GM23338 (cell line): ENCODE results near the gene GSAP. TPM values are rescaled to one million over a fixed set of nuclear protein-coding genes. Genes with fewer than 3 reads are reported as not detected.

Experiments
- ATAC-seq: fragments of 200-7000 bp; cut with Tn5 transposase; 3 replicates; pipeline ENCODE4 v1.9.1; 2020
- DNase-seq: peaks from one replicate; pipeline ENCODE4 v3.0.0-alpha.2; 2015; ENCODE audit warnings: low spot score
- H2AFZ ChIP-seq: fragments of 200-600 bp; sonication (generic); 2 replicates; pipeline ENCODE4 v1.8.0; 2016; ENCODE audit warnings: antibody characterized with exemption, mild to moderate bottlenecking, moderate library complexity
- H3F3A ChIP-seq: fragments of 200-600 bp; sonication (generic); replicated peaks from 2 replicates; pipeline ENCODE4 v1.8.0; 2017; ENCODE audit warnings: antibody characterized with exemption, mixed run types, low read depth
- H3K27ac ChIP-seq: fragments of 200-600 bp; sonication (generic); 2 replicates; pipeline ENCODE4 v1.6.1; 2016; ENCODE audit warnings: low read depth
- H3K27me3 ChIP-seq: fragments of 200-600 bp; sonication (generic); 2 replicates; pipeline ENCODE4 v1.8.0; 2016; ENCODE audit warnings: mild to moderate bottlenecking, mixed run types, moderate library complexity; ENCODE audit not compliant: insufficient read depth
- H3K36me3 ChIP-seq: fragments of 200-600 bp; sonication (generic); 2 replicates; pipeline ENCODE4 v1.8.0; 2016; ENCODE audit warnings: mild to moderate bottlenecking; ENCODE audit not compliant: insufficient read depth
- H3K4me1 ChIP-seq: fragments of 200-600 bp; sonication (generic); 2 replicates; pipeline ENCODE4 v1.8.0; 2016; ENCODE audit warnings: mild to moderate bottlenecking, moderate library complexity; ENCODE audit not compliant: insufficient read depth
- H3K4me2 ChIP-seq: fragments of 200-600 bp; sonication (generic); 2 replicates; pipeline ENCODE4 v1.7.1; 2017; ENCODE audit warnings: mixed run types
- H3K4me3 ChIP-seq: fragments of 200-600 bp; sonication (generic); 2 replicates; pipeline ENCODE4 v1.6.1; 2016; ENCODE audit warnings: mixed run types
- H3K79me2 ChIP-seq: fragments of 200-600 bp; sonication (generic); replicated peaks from 2 replicates; pipeline ENCODE4 v1.8.0; 2017; ENCODE audit warnings: mild to moderate bottlenecking; ENCODE audit not compliant: insufficient read depth
- H3K9me2 ChIP-seq: fragments of 200-600 bp; sonication (generic); 2 replicates; pipeline ENCODE4 v1.8.0; 2017; ENCODE audit not compliant: insufficient read depth
- H4K20me1 ChIP-seq: fragments of 200-600 bp; sonication (generic); replicated peaks from 2 replicates; pipeline ENCODE4 v1.8.0; 2017; ENCODE audit warnings: mild to moderate bottlenecking; ENCODE audit not compliant: insufficient read depth
- H3K27ac Mint-ChIP-seq: 2 replicates; pipeline ENCODE4 v1.8.0; 2020; ENCODE audit warnings: inconsistent platforms, mild to moderate bottlenecking, moderate library complexity, mixed read lengths
- H3K27me3 Mint-ChIP-seq: 3 replicates; pipeline ENCODE4 v1.8.0; 2022; ENCODE audit warnings: low read depth, mild to moderate bottlenecking, moderate library complexity, mixed read lengths, inconsistent platforms; ENCODE audit not compliant: insufficient read depth, poor library complexity
- H3K36me3 Mint-ChIP-seq: 3 replicates; pipeline ENCODE4 v1.8.0; 2021; ENCODE audit warnings: low read depth, mild to moderate bottlenecking, inconsistent platforms, moderate library complexity, mixed read lengths
- H3K4me1 Mint-ChIP-seq: 3 replicates; pipeline ENCODE4 v1.8.0; 2020; ENCODE audit warnings: mild to moderate bottlenecking, inconsistent platforms, mixed read lengths
- H3K4me3 Mint-ChIP-seq: 3 replicates; pipeline ENCODE4 v1.8.0; 2021; ENCODE audit warnings: moderate library complexity, mild to moderate bottlenecking, inconsistent platforms, mixed read lengths
- H3K9me3 Mint-ChIP-seq: 3 replicates; pipeline ENCODE4 v1.8.0; 2020; ENCODE audit warnings: moderate library complexity, mild to moderate bottlenecking, inconsistent platforms, mixed read lengths
- CREB1 ChIP-seq: fragments of 250-450 bp; sonication (Bioruptor Pico); IDR thresholded peaks from 2 replicates; pipeline ENCODE4 v1.5.0; 2020; ENCODE audit warnings: low read depth, mild to moderate bottlenecking, moderate library complexity
- EZH2 ChIP-seq: fragments of 200-600 bp; sonication (generic); IDR thresholded peaks from one replicate; pipeline ENCODE4 v1.8.0; 2017; ENCODE audit warnings: antibody characterized with exemption, mild to moderate bottlenecking, low read depth; ENCODE audit not compliant: unreplicated experiment
- EZH2phosphoT487 ChIP-seq: fragments of 200-600 bp; sonication (generic); IDR thresholded peaks from one replicate; pipeline ENCODE4 v1.8.1; 2018; ENCODE audit warnings: antibody characterized with exemption; ENCODE audit not compliant: unreplicated experiment
- JUNB ChIP-seq: IDR thresholded peaks from one replicate; pipeline ENCODE4 v1.6.1; 2016; ENCODE audit warnings: antibody characterized with exemption; ENCODE audit not compliant: unreplicated experiment
- NANOG ChIP-seq: IDR thresholded peaks from 2 replicates; pipeline ENCODE4 v1.6.1; 2016; ENCODE audit warnings: antibody characterized with exemption, borderline replicate concordance
- POLR2AphosphoS5 ChIP-seq: IDR thresholded peaks from 2 replicates; pipeline ENCODE4 v1.6.1; 2016; ENCODE audit warnings: antibody characterized with exemption, low read depth
- STAT1 ChIP-seq: IDR thresholded peaks from one replicate; pipeline ENCODE4 v1.6.1; 2016; ENCODE audit warnings: antibody characterized with exemption; ENCODE audit not compliant: unreplicated experiment
- ZNF114 ChIP-seq: fragments of 250-450 bp; sonication (Bioruptor Pico); IDR thresholded peaks from 2 replicates; pipeline ENCODE4 v1.5.0; 2020; ENCODE audit warnings: mild to moderate bottlenecking, moderate library complexity
- ZNF331 ChIP-seq: fragments of 250-450 bp; sonication (Bioruptor Pico); IDR thresholded peaks from 2 replicates; pipeline ENCODE4 v1.5.0; 2020; ENCODE audit warnings: low read depth, mild to moderate bottlenecking, moderate library complexity
- polyA plus RNA-seq: library from polyadenylated mRNA; unstranded; fragments of >200 nt; fragmentation: Nextera tagmentation; extraction: Ambion mirVana; gene quantifications from 2 replicates; pipeline ENCODE4 v1.2.1, GENCODE V29; 2016
- total RNA-seq: library from RNA; depleted of rRNA; stranded (reverse); fragments of >200 nt; shearing (Covaris generic); gene quantifications from 2 replicates; pipeline ENCODE4 v1.2.3, GENCODE V29; 2014
- TF ChIP-seq, protein P1 (sequence below), 2 experiments: fragments of 200-600 bp in 1 of 2; sonication (generic) in 1 of 2; conservative IDR thresholded peaks; 2 replicates each; pipeline versions ENCODE4 v1.5.1 to v1.6.1; 2016 to 2017; ENCODE audit warnings: antibody characterized with exemption in 2 of 2, low read depth in 2 of 2, mild to moderate bottlenecking in 2 of 2, moderate library complexity in 1 of 2
- TF ChIP-seq, protein P2 (sequence below): IDR thresholded peaks from 2 replicates; pipeline ENCODE4 v1.6.1; 2016; ENCODE audit warnings: antibody characterized with exemption
- TF ChIP-seq, protein P3 (sequence below): IDR thresholded peaks from one replicate; pipeline ENCODE4 v1.6.1; 2018; ENCODE audit warnings: antibody characterized with exemption; ENCODE audit not compliant: unreplicated experiment
- TF ChIP-seq, protein P4 (sequence below): fragments of 250-450 bp; sonication (Bioruptor Pico); IDR thresholded peaks from 2 replicates; pipeline ENCODE4 v1.5.0; 2020; ENCODE audit warnings: mild to moderate bottlenecking, moderate library complexity

The GSAP gene
- total and polyA plus RNA-seq, 2 experiments from 2014 or later, result 0.63 to 1.1 TPM

DNA sequence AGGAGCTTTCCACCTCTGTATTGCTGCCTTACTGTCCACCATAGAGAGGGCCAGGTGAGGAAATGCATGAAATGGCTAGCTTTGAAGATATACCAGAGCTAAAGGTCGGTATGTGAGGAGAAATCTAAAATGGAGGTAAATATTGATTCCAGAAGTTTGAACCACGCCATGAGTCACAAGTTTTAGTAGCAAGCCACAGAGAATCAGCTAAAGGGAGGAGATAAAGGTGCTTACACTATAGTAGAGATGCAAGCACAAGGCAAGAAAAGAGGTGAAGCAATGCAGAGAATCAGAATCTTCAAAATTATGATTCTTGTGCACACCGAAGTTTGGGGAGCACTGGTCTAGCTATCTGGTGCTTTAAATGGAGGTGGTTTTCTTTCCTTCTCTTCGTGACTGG lies 3.0 kb upstream of the GSAP start:
- Mint-ChIP-seq H3K27ac (no peak overlapping the region), H3K4me1 (peaks cover 34% of the 10 kb centered on the region), H3K36me3 (no peaks in the 10 kb centered on the region), H3K9me3 (no peaks in the 10 kb centered on the region), H3K4me3 (no peak overlapping the region), H3K27me3 (peaks cover 20% of the 10 kb centered on the region)
- H3K36me3 ChIP-seq, result no peaks in the 10 kb centered on the region
- ATAC-seq (no peak), DNase-seq (no peak)
- no peak overlapping the region for H3K27ac ChIP-seq
- TF ChIP-seq, protein P1, sequence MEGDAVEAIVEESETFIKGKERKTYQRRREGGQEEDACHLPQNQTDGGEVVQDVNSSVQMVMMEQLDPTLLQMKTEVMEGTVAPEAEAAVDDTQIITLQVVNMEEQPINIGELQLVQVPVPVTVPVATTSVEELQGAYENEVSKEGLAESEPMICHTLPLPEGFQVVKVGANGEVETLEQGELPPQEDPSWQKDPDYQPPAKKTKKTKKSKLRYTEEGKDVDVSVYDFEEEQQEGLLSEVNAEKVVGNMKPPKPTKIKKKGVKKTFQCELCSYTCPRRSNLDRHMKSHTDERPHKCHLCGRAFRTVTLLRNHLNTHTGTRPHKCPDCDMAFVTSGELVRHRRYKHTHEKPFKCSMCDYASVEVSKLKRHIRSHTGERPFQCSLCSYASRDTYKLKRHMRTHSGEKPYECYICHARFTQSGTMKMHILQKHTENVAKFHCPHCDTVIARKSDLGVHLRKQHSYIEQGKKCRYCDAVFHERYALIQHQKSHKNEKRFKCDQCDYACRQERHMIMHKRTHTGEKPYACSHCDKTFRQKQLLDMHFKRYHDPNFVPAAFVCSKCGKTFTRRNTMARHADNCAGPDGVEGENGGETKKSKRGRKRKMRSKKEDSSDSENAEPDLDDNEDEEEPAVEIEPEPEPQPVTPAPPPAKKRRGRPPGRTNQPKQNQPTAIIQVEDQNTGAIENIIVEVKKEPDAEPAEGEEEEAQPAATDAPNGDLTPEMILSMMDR (conservative IDR thresholded peaks at IDR 0.05; ENCODE audit: low read depth in 2 of 2), result no peak
- TF ChIP-seq ZNF331 (CRISPR knock-in tag) (no peak), CREB1 (CRISPR knock-in tag) (no peak), EZH2 (no peak), STAT1 (no peak), POLR2AphosphoS5 (no peak), EZH2phosphoT487 (no peak), NANOG (no peak), ZNF114 (CRISPR knock-in tag) (no peak), JUNB (no peak)
- TF ChIP-seq, protein P2, sequence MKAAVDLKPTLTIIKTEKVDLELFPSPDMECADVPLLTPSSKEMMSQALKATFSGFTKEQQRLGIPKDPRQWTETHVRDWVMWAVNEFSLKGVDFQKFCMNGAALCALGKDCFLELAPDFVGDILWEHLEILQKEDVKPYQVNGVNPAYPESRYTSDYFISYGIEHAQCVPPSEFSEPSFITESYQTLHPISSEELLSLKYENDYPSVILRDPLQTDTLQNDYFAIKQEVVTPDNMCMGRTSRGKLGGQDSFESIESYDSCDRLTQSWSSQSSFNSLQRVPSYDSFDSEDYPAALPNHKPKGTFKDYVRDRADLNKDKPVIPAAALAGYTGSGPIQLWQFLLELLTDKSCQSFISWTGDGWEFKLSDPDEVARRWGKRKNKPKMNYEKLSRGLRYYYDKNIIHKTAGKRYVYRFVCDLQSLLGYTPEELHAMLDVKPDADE, result no peak
- TF ChIP-seq, protein P3, sequence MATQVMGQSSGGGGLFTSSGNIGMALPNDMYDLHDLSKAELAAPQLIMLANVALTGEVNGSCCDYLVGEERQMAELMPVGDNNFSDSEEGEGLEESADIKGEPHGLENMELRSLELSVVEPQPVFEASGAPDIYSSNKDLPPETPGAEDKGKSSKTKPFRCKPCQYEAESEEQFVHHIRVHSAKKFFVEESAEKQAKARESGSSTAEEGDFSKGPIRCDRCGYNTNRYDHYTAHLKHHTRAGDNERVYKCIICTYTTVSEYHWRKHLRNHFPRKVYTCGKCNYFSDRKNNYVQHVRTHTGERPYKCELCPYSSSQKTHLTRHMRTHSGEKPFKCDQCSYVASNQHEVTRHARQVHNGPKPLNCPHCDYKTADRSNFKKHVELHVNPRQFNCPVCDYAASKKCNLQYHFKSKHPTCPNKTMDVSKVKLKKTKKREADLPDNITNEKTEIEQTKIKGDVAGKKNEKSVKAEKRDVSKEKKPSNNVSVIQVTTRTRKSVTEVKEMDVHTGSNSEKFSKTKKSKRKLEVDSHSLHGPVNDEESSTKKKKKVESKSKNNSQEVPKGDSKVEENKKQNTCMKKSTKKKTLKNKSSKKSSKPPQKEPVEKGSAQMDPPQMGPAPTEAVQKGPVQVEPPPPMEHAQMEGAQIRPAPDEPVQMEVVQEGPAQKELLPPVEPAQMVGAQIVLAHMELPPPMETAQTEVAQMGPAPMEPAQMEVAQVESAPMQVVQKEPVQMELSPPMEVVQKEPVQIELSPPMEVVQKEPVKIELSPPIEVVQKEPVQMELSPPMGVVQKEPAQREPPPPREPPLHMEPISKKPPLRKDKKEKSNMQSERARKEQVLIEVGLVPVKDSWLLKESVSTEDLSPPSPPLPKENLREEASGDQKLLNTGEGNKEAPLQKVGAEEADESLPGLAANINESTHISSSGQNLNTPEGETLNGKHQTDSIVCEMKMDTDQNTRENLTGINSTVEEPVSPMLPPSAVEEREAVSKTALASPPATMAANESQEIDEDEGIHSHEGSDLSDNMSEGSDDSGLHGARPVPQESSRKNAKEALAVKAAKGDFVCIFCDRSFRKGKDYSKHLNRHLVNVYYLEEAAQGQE, result no peak
- TF ChIP-seq, protein P4, sequence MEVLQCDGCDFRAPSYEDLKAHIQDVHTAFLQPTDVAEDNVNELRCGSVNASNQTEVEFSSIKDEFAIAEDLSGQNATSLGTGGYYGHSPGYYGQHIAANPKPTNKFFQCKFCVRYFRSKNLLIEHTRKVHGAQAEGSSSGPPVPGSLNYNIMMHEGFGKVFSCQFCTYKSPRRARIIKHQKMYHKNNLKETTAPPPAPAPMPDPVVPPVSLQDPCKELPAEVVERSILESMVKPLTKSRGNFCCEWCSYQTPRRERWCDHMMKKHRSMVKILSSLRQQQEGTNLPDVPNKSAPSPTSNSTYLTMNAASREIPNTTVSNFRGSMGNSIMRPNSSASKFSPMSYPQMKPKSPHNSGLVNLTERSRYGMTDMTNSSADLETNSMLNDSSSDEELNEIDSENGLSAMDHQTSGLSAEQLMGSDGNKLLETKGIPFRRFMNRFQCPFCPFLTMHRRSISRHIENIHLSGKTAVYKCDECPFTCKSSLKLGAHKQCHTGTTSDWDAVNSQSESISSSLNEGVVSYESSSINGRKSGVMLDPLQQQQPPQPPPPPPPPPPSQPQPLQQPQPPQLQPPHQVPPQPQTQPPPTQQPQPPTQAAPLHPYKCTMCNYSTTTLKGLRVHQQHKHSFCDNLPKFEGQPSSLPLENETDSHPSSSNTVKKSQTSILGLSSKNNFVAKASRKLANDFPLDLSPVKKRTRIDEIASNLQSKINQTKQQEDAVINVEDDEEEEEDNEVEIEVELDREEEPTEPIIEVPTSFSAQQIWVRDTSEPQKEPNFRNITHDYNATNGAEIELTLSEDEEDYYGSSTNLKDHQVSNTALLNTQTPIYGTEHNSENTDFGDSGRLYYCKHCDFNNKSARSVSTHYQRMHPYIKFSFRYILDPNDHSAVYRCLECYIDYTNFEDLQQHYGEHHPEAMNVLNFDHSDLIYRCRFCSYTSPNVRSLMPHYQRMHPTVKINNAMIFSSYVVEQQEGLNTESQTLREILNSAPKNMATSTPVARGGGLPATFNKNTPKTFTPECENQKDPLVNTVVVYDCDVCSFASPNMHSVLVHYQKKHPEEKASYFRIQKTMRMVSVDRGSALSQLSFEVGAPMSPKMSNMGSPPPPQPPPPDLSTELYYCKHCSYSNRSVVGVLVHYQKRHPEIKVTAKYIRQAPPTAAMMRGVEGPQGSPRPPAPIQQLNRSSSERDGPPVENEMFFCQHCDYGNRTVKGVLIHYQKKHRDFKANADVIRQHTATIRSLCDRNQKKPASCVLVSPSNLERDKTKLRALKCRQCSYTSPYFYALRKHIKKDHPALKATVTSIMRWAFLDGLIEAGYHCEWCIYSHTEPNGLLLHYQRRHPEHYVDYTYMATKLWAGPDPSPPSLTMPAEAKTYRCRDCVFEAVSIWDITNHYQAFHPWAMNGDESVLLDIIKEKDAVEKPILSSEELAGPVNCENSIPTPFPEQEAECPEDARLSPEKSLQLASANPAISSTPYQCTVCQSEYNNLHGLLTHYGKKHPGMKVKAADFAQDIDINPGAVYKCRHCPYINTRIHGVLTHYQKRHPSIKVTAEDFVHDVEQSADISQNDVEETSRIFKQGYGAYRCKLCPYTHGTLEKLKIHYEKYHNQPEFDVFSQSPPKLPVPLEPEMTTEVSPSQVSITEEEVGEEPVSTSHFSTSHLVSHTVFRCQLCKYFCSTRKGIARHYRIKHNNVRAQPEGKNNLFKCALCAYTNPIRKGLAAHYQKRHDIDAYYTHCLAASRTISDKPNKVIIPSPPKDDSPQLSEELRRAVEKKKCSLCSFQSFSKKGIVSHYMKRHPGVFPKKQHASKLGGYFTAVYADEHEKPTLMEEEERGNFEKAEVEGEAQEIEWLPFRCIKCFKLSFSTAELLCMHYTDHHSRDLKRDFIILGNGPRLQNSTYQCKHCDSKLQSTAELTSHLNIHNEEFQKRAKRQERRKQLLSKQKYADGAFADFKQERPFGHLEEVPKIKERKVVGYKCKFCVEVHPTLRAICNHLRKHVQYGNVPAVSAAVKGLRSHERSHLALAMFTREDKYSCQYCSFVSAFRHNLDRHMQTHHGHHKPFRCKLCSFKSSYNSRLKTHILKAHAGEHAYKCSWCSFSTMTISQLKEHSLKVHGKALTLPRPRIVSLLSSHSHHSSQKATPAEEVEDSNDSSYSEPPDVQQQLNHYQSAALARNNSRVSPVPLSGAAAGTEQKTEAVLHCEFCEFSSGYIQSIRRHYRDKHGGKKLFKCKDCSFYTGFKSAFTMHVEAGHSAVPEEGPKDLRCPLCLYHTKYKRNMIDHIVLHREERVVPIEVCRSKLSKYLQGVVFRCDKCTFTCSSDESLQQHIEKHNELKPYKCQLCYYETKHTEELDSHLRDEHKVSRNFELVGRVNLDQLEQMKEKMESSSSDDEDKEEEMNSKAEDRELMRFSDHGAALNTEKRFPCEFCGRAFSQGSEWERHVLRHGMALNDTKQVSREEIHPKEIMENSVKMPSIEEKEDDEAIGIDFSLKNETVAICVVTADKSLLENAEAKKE (CRISPR knock-in tag), result no peak
- H3K4me2 ChIP-seq, result no peak overlapping the region
- no peaks in the 10 kb centered on the region for H4K20me1 ChIP-seq
- H3F3A ChIP-seq, result peaks cover 19% of the 10 kb centered on the region; the same call in 1 of the 2 replicates
- H2AFZ ChIP-seq, result peak overlapping the region; percentile 94
- H3K4me3 ChIP-seq, result no peak overlapping the region
- no peaks in the 10 kb centered on the region for H3K9me2 ChIP-seq
- no peaks in the 10 kb centered on the region for H3K79me2 ChIP-seq
- peaks cover 34% of the 10 kb centered on the region for H3K27me3 ChIP-seq
- peaks cover 20% of the 10 kb centered on the region for H3K4me1 ChIP-seq
